GM03348 (cell line): ENCODE data around the gene CCDC40.
A peak's percentile ranks its signal among the peaks of the same experiment; 100 is the strongest.
"Not testable (repeated sequence)": the region's sequence is repeated elsewhere in the genome, so short reads cannot be mapped to it uniquely, and the experiment has no call there.

Experiments
- DNase-seq: peaks from one replicate; pipeline ENCODE4 v3.0.0; 2012; ENCODE audit warnings: low spot score

Gene CCDC40

GRCh38 chr17:80021600-80021999 is 14.8 kb upstream of the CCDC40 start:
- no peak for DNase-seq

- no peak for DNase-seq
Measured at GRCh38 chr17:80023481-80024205, 12.8 kb upstream of the CCDC40 start.

GRCh38 chr17:80024206-80024972 is 12.1 kb upstream of the CCDC40 start:
- no peak for DNase-seq

GRCh38 chr17:80025140-80025539 is 11.3 kb upstream of the CCDC40 start:
- DNase-seq, result no peak

- DNase-seq, result no peak
Measured at GRCh38 chr17:80025796-80026195, 10.6 kb upstream of the CCDC40 start.

- DNase-seq, result no peak
Measured at GRCh38 chr17:80026359-80027042, 9.9 kb upstream of the CCDC40 start.

- no peak for DNase-seq
Measured at GRCh38 chr17:80027043-80027435, 9.4 kb upstream of the CCDC40 start.

- no peak for DNase-seq
Measured at GRCh38 chr17:80028030-80028429, 8.4 kb upstream of the CCDC40 start.

GRCh38 chr17:80029258-80029974 is 7.0 kb upstream of the CCDC40 start:
- peak; percentile 86 for DNase-seq

GRCh38 chr17:80030730-80031410 is 5.6 kb upstream of the CCDC40 start:
- no peak for DNase-seq

GRCh38 chr17:80031691-80032430 is 4.6 kb upstream of the CCDC40 start:
- no peak for DNase-seq

- no peak for DNase-seq
Measured at GRCh38 chr17:80032614-80033171, 3.7 kb upstream of the CCDC40 start.

GRCh38 chr17:80033840-80034239 is 2.6 kb upstream of the CCDC40 start:
- no peak for DNase-seq

GRCh38 chr17:80034791-80035686 is 1.4 kb upstream of the CCDC40 start:
- DNase-seq, result peak; percentile 44

GRCh38 chr17:80035687-80035936 is 830 bp upstream of the CCDC40 start, which contains the start of gene TBC1D16:
Gene TBC1D16 (minus strand): TSS chr17:80035872. CDS start chr17:80013547, 22,325 bp downstream.
- no peak for DNase-seq

GRCh38 chr17:80036715-80037477 is 454 bp downstream of the CCDC40 start:
- DNase-seq, result peak; percentile 42

GRCh38 chr17:80043963-80044362 is 7.5 kb downstream of the CCDC40 start:
- no peak for DNase-seq

GRCh38 chr17:80045703-80046102 is 9.3 kb downstream of the CCDC40 start:
- DNase-seq, result no peak

GRCh38 chr17:80046709-80047108 is 10.3 kb downstream of the CCDC40 start:
- DNase-seq, result not testable (repeated sequence)
